ENCODE results near the gene LRRC27.

The LRRC27 gene

DNA sequence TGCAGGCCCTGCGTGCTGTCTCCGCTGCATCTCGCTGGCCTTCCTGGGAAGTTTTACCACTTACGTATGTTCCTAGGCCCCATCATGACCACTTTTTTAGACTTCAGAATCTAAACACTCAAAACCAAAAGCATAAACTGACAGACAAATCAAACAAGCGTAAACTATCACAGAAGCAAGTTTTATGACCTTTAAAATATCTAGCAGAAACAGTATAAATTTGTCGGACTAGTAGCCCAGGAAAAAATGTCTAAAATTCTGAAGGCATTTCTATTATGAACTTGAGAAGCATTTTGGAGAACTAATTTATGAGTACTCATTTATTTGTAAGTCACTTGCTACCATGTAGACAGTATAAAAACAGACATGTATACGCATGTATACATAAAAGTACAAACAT is 10.6 kb downstream of the LRRC27 start:
- no peak for DNase-seq (ENCODE audit: low read depth)
- TF ChIP-seq, protein P1, sequence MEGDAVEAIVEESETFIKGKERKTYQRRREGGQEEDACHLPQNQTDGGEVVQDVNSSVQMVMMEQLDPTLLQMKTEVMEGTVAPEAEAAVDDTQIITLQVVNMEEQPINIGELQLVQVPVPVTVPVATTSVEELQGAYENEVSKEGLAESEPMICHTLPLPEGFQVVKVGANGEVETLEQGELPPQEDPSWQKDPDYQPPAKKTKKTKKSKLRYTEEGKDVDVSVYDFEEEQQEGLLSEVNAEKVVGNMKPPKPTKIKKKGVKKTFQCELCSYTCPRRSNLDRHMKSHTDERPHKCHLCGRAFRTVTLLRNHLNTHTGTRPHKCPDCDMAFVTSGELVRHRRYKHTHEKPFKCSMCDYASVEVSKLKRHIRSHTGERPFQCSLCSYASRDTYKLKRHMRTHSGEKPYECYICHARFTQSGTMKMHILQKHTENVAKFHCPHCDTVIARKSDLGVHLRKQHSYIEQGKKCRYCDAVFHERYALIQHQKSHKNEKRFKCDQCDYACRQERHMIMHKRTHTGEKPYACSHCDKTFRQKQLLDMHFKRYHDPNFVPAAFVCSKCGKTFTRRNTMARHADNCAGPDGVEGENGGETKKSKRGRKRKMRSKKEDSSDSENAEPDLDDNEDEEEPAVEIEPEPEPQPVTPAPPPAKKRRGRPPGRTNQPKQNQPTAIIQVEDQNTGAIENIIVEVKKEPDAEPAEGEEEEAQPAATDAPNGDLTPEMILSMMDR (conservative IDR thresholded peaks at IDR 0.05; ENCODE audit: low read length): no peak
- no peak overlapping the region for H3K4me3 ChIP-seq (ENCODE audit: low read length)

DNA sequence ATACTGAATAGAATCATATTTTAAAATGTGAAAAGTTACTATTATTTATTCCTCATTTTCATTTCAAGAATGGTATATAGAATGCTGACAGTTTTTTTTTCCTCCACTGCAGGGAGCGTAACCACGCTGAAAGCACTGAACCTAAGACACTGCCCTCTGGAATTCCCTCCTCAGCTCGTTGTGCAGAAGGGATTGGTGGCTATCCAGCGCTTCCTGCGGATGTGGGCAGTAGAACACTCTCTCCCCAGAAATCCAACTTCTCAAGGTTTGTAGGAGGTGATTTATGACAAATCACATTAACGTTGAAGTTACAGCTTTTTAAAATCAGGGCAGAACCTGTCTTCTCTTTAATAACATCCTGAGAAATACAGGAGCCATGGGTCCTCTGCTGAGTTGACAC is 12.4 kb downstream of the LRRC27 start:
- no peak overlapping the region for H3K4me3 ChIP-seq (ENCODE audit: low read length)
- TF ChIP-seq, protein P1 (conservative IDR thresholded peaks at IDR 0.05; ENCODE audit: low read length): no peak
- DNase-seq (ENCODE audit: low read depth): no peak

DNA sequence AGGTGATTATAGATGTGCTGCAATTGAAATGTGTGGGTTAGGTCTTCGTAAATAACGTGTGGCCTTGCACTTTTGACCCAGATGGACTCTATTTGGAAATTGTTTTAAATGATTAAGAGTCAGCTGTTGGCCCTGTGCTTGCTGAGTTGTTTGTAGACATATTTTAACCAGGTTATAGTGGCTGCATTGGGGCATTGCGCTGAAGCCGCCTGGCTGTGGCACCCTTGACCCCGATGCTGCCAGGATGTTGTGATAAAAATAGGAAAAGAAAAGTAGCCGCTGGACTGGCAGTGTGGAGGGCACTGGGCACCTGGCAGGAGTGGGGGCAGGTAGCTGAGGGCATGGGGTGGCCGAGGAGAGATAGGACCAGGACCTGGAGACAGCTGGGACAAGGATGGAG is 13.4 kb downstream of the LRRC27 start:
- no peak for DNase-seq (ENCODE audit: low read depth)
- H3K4me3 ChIP-seq (ENCODE audit: low read length): no peak overlapping the region
- TF ChIP-seq, protein P1 (conservative IDR thresholded peaks at IDR 0.05; ENCODE audit: low read length): no peak

DNA sequence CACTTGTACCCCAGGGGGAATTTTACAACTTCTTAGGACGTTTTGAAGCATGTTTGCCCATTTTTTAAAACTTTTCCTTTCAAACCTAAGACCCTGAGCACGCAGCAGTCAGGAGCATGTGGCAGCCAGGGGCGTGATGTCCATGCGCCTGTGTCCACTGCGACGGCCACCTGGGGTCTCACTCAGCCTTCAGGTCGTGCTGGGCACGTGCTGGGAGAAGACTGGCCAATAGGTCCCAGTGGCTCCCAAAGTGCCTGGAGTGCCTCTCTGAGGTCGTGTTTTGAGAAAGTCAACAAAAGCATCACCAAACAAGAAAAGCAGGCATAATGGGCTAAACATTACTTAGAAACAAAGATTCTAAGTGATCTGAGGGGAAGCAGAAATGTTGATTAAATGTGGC is 14.8 kb downstream of the LRRC27 start:
- no peak overlapping the region for H3K4me3 ChIP-seq (ENCODE audit: low read length)
- TF ChIP-seq, protein P1 (conservative IDR thresholded peaks at IDR 0.05; ENCODE audit: low read length): no peak
- no peak for DNase-seq (ENCODE audit: low read depth)

DNA sequence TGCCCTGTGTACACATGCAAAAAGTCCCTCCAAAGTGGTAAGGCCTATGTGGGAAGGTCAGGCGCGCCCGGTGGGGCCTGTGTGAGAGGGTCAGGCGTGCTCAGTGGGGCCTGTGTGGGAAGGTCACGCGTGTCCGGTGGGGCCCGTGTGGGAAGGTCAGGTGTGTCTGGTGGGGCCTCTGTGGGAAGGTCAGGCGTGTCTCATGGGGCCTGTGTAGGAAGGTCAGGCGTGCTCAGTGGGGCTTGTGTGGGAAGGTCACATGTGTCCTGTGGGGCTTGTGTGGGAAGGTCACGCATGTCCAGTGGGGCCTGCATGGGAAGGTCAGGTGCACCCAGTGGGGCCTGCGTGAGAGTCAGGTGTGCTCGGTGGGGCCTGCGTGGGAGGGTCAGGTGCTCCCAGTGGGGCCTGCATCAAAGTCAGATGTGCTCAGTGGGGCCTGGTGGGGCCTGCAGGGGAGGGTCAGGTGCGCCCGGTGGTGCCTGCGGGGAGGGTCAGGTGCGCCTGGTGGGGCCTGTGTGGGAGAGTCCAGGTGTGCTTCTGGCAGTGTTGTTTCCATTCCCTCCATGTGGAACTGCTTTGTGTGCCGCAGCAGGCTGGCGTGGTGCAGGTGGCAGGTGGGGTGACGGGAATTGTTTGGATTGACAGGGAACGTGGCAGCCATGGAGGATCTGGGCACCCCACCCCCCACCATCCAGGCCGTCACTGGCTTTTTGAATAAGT is 15.4 kb downstream of the LRRC27 start:
- DNase-seq (ENCODE audit: low read depth): no peak
- H3K4me3 ChIP-seq (ENCODE audit: low read length): no peak overlapping the region
- TF ChIP-seq, protein P1 (conservative IDR thresholded peaks at IDR 0.05; ENCODE audit: low read length): no peak

DNA sequence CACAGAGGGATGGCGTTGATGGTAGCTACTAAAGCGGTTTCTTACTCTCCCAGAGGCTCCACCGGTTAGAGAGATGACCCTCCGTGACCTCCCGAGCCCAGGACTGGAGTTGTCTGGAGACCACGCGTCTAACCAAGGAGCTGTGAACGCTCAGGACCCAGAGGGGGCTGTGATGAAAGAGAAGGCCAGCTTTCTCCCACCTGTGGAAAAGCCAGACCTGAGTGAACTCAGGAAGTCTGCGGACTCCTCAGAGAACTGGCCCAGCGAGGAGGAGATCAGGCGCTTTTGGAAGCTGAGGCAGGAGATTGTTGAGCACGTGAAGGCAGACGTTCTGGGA is 15.9 kb downstream of the LRRC27 start:
- H3K4me3 ChIP-seq (ENCODE audit: low read length): no peak overlapping the region
- no peak for DNase-seq (ENCODE audit: low read depth)
- TF ChIP-seq, protein P1 (conservative IDR thresholded peaks at IDR 0.05; ENCODE audit: low read length): no peak

DNA sequence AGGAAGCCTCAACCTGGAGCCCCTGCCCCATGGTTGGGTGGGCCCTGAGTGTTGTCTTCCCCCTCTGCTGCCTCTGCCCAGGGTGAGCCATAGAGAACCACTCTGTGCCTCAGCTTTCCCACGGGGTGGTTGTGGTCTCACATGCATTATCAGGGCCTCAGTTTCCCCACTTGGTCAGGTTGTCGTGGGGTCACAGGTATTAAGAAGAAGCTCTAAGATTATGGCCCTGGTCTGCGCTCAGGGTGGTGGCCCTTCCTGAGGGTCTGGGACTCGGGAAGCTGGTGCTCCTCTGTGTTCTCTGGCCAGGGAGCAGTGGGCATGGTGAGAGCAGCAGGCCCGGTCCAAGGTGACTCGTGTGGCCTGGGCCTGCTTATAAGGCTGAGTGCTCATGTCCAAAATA is 17.8 kb downstream of the LRRC27 start:
- H3K4me3 ChIP-seq (ENCODE audit: low read length): no peak overlapping the region
- TF ChIP-seq, protein P1 (conservative IDR thresholded peaks at IDR 0.05; ENCODE audit: low read length): no peak
- no peak for DNase-seq (ENCODE audit: low read depth)
